A549 (cell line): ENCODE measurements around the gene PTPRD.

Experiments
- BHLHE40 ChIP-seq: IDR thresholded peaks from 2 replicates; pipeline ENCODE4 v1.6.1; 2012; ENCODE audit warnings: low read depth, low read length, inconsistent platforms
- CBX2 ChIP-seq: fragments of 200-600 bp; sonication (generic); IDR thresholded peaks from 2 replicates; pipeline ENCODE4 v1.6.1; 2016; ENCODE audit warnings: low read depth, mild to moderate bottlenecking, borderline replicate concordance
- CEBPB ChIP-seq, 2 experiments: fragments of >200 bp in 1 of 2; sonication (Bioruptor Twin) in 1 of 2; formaldehyde crosslinking in 1 of 2; IDR thresholded peaks; 2 replicates each; pipeline ENCODE4 v1.6.1; 2012 to 2016
- EP300 ChIP-seq, 2 experiments: fragments of >200 bp; sonication (Bioruptor Twin); formaldehyde crosslinking; IDR thresholded peaks; 2 replicates in 1 of 2; 3 replicates in 1 of 2; pipeline ENCODE4 v1.6.1; 2016 to 2017
- NFE2L2 ChIP-seq: fragments of 150-350 bp; conservative IDR thresholded peaks from 2 replicates; pipeline ENCODE4 v1.6.1; 2014; ENCODE audit warnings: low read length
- PHF8 ChIP-seq: fragments of 200-600 bp; sonication (generic); IDR thresholded peaks from 2 replicates; pipeline ENCODE4 v1.6.1; 2016; ENCODE audit warnings: low read depth, mild to moderate bottlenecking, antibody characterized with exemption, moderate library complexity, borderline replicate concordance
- RCOR1 ChIP-seq: fragments of 150-350 bp; IDR thresholded peaks from 2 replicates; pipeline ENCODE4 v1.6.1; 2014; ENCODE audit warnings: antibody characterized with exemption, low read length, low read depth
- ZC3H11A ChIP-seq: fragments of 450-650 bp; IDR thresholded peaks from 2 replicates; pipeline ENCODE4 v1.6.1; 2014; ENCODE audit warnings: antibody characterized with exemption, mild to moderate bottlenecking
- TF ChIP-seq, protein P1 (sequence below): IDR thresholded peaks from 2 replicates; pipeline ENCODE4 v1.6.1; 2012
- TF ChIP-seq, protein P2 (sequence below): fragments of 200-600 bp; sonication (generic); IDR thresholded peaks from 2 replicates; pipeline ENCODE4 v1.6.1; 2016; ENCODE audit warnings: antibody characterized with exemption, mild to moderate bottlenecking, moderate library complexity
- TF ChIP-seq, protein P3 (sequence below): fragments of >200 bp; sonication (Bioruptor Twin); formaldehyde crosslinking; IDR thresholded peaks from 3 replicates; pipeline ENCODE4 v1.5.1; 2016
- TF ChIP-seq, protein P4 (sequence below): IDR thresholded peaks from 2 replicates; pipeline ENCODE4 v1.6.1; 2012; ENCODE audit warnings: low read depth, borderline replicate concordance
- TF ChIP-seq, protein P5 (sequence below): fragments of 150-350 bp; IDR thresholded peaks from 2 replicates; pipeline ENCODE4 v1.6.1; 2014; ENCODE audit warnings: low read depth, mild to moderate bottlenecking, low read length

DNA sequence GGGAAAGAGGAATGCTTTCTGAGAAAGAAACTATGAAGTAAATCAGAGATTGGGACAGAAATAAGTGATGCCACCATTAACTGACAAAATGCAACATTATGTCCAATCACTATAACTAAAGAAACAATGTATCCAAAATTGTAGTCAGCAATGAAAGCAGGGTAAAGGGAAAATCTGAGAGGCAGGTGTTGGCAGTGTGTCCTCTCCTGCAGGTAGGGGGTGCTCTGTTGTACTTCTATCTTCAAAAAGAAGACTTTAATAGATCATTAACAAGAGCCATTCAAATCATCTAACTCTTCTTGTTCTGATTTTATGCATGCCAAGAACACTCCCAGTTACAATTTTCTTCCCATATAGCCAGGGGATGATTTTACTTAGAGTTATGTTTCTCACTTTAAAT is 1275.7 kb downstream of the PTPRD start:
- TF ChIP-seq, protein P1, sequence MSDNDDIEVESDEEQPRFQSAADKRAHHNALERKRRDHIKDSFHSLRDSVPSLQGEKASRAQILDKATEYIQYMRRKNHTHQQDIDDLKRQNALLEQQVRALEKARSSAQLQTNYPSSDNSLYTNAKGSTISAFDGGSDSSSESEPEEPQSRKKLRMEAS, result no peak
- no peak for TF ChIP-seq CEBPB (IDR thresholded peaks at IDR 0.05)
- TF ChIP-seq, protein P2, sequence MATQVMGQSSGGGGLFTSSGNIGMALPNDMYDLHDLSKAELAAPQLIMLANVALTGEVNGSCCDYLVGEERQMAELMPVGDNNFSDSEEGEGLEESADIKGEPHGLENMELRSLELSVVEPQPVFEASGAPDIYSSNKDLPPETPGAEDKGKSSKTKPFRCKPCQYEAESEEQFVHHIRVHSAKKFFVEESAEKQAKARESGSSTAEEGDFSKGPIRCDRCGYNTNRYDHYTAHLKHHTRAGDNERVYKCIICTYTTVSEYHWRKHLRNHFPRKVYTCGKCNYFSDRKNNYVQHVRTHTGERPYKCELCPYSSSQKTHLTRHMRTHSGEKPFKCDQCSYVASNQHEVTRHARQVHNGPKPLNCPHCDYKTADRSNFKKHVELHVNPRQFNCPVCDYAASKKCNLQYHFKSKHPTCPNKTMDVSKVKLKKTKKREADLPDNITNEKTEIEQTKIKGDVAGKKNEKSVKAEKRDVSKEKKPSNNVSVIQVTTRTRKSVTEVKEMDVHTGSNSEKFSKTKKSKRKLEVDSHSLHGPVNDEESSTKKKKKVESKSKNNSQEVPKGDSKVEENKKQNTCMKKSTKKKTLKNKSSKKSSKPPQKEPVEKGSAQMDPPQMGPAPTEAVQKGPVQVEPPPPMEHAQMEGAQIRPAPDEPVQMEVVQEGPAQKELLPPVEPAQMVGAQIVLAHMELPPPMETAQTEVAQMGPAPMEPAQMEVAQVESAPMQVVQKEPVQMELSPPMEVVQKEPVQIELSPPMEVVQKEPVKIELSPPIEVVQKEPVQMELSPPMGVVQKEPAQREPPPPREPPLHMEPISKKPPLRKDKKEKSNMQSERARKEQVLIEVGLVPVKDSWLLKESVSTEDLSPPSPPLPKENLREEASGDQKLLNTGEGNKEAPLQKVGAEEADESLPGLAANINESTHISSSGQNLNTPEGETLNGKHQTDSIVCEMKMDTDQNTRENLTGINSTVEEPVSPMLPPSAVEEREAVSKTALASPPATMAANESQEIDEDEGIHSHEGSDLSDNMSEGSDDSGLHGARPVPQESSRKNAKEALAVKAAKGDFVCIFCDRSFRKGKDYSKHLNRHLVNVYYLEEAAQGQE, result no peak
- TF ChIP-seq ZC3H11A, result no peak
- TF ChIP-seq, protein P3, sequence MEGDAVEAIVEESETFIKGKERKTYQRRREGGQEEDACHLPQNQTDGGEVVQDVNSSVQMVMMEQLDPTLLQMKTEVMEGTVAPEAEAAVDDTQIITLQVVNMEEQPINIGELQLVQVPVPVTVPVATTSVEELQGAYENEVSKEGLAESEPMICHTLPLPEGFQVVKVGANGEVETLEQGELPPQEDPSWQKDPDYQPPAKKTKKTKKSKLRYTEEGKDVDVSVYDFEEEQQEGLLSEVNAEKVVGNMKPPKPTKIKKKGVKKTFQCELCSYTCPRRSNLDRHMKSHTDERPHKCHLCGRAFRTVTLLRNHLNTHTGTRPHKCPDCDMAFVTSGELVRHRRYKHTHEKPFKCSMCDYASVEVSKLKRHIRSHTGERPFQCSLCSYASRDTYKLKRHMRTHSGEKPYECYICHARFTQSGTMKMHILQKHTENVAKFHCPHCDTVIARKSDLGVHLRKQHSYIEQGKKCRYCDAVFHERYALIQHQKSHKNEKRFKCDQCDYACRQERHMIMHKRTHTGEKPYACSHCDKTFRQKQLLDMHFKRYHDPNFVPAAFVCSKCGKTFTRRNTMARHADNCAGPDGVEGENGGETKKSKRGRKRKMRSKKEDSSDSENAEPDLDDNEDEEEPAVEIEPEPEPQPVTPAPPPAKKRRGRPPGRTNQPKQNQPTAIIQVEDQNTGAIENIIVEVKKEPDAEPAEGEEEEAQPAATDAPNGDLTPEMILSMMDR, result no peak
- TF ChIP-seq, protein P4, sequence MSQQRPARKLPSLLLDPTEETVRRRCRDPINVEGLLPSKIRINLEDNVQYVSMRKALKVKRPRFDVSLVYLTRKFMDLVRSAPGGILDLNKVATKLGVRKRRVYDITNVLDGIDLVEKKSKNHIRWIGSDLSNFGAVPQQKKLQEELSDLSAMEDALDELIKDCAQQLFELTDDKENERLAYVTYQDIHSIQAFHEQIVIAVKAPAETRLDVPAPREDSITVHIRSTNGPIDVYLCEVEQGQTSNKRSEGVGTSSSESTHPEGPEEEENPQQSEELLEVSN, result no peak
- no peak for TF ChIP-seq PHF8
- no peak for TF ChIP-seq CBX2
- TF ChIP-seq, protein P5, sequence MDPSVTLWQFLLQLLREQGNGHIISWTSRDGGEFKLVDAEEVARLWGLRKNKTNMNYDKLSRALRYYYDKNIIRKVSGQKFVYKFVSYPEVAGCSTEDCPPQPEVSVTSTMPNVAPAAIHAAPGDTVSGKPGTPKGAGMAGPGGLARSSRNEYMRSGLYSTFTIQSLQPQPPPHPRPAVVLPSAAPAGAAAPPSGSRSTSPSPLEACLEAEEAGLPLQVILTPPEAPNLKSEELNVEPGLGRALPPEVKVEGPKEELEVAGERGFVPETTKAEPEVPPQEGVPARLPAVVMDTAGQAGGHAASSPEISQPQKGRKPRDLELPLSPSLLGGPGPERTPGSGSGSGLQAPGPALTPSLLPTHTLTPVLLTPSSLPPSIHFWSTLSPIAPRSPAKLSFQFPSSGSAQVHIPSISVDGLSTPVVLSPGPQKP, result no peak
- TF ChIP-seq NFE2L2, result no peak
- no peak for TF ChIP-seq RCOR1
- no peak for TF ChIP-seq BHLHE40
- TF ChIP-seq EP300 (IDR thresholded peaks at IDR 0.05), result no peak
